Measurements from ENCODE around the gene RNASE13.

Gene RNASE13

DNA sequence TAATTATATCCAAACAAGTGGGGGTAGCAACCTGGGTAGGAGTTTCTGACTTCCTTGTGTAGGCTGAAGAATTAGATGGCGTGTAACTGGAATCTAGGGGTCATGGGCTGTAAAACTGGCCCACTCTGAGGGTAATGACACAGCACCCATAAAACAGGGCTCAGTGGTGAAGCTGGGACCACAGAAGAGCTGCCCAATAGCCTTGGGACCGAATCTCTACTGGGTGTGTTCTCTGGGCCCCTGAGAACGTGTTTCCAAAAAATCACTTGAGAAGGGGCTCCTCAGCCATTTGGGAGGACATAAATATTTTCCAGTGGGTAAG, 26.7 kb upstream of the RNASE13 start:
- TF ChIP-seq, protein P1, sequence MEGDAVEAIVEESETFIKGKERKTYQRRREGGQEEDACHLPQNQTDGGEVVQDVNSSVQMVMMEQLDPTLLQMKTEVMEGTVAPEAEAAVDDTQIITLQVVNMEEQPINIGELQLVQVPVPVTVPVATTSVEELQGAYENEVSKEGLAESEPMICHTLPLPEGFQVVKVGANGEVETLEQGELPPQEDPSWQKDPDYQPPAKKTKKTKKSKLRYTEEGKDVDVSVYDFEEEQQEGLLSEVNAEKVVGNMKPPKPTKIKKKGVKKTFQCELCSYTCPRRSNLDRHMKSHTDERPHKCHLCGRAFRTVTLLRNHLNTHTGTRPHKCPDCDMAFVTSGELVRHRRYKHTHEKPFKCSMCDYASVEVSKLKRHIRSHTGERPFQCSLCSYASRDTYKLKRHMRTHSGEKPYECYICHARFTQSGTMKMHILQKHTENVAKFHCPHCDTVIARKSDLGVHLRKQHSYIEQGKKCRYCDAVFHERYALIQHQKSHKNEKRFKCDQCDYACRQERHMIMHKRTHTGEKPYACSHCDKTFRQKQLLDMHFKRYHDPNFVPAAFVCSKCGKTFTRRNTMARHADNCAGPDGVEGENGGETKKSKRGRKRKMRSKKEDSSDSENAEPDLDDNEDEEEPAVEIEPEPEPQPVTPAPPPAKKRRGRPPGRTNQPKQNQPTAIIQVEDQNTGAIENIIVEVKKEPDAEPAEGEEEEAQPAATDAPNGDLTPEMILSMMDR (conservative IDR thresholded peaks at IDR 0.05; ENCODE audit: low read length): no peak
- H3K4me3 ChIP-seq (ENCODE audit: low read length): no peak overlapping the region
- no peak for DNase-seq (ENCODE audit: low read depth)

DNA sequence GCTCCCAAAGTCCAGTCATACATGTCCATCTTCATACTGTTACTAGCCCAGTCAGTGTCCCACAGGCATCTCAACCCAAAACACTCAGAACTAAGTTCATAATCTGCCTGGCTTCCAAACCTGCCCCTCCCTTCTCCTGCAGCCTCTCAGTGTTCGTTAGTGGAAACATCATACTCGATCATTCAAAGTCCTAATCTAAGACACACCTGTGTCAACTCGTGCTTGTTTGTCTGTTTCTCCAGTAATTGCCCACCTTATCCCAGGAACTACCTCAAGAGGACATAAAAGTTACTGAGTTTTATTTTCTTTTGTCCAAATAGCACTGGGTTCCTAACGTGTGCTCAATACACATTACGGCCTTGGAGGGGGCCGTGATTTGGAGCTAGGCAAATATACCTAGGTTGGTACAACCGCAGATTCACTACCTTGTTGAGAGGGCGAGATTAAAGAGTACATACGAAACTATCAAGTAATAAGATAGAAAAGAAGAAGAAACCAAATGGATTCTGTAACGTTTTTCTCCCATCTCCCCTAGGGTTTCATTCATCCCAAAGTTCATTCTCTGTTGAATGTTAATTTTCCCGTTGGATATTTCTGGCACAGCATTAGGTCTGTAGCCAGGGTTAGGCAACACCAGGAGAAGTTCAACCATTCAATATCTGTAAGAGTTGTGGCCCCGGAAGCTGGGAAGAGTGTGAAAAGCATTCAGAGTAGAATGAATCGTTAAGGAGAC, 26.2 kb upstream of the RNASE13 start:
- TF ChIP-seq, protein P1 (conservative IDR thresholded peaks at IDR 0.05; ENCODE audit: low read length): no peak
- H3K4me3 ChIP-seq (ENCODE audit: low read length): no peak overlapping the region
- DNase-seq (ENCODE audit: low read depth): no peak

DNA sequence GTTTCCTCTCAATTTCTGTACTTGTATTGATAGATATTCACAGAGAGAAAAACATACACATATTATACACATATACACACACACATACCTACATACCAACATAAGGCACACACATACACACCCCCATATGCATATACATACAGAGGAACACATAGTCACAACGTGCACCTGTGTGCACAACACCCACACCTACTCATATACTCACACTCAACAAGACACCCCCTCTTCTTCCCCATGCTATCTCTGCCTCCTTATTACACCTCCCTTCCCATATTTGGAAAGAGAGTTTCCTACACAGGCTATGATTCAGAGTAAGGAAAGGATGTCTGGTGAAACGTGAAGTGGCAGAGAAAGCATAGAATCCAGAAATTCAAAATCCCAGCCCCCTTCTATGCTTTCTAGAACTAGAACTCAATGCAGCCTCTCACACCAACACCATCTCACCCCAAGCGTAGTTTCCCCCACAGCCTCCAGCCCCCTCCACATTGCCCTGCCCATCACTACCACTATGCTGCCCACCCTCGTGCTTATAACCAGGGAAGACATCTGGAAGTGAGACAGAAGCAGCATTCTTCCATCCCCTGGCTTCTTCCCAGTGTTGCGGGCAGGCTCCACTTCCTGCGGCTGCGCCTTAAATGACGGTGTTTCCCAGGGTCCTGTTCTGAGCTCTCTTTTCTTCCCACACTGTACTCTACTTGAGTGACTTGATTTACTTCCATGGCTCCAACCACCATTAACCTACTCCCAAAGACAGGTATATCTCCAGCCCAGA, 25.4 kb upstream of the RNASE13 start:
- H3K4me3 ChIP-seq (ENCODE audit: low read length): no peak overlapping the region
- TF ChIP-seq, protein P1 (conservative IDR thresholded peaks at IDR 0.05; ENCODE audit: low read length): no peak
- peak; percentile 81 for DNase-seq (ENCODE audit: low read depth)

DNA sequence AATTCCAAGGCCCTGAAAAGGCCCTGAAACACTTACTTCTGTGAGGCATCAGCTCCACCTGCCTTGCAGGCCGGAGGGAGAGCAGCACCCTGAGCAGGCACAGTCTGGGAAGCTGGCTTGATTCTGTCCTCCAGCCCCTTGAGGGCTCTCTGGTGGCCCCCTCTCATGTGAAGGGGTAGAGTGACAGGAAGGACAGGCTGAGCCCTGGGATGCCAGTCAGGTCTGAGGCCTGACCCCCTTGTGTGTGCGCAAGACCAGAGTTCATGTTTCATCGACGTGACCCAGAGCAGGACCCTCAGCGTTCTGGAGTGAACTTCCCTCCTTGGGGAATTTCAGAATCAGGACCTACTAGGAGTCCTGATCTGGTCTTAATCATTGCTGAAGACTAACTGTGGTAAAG, 24.3 kb upstream of the RNASE13 start:
- TF ChIP-seq, protein P1 (conservative IDR thresholded peaks at IDR 0.05; ENCODE audit: low read length): no peak
- DNase-seq (ENCODE audit: low read depth): no peak
- no peak overlapping the region for H3K4me3 ChIP-seq (ENCODE audit: low read length)

DNA sequence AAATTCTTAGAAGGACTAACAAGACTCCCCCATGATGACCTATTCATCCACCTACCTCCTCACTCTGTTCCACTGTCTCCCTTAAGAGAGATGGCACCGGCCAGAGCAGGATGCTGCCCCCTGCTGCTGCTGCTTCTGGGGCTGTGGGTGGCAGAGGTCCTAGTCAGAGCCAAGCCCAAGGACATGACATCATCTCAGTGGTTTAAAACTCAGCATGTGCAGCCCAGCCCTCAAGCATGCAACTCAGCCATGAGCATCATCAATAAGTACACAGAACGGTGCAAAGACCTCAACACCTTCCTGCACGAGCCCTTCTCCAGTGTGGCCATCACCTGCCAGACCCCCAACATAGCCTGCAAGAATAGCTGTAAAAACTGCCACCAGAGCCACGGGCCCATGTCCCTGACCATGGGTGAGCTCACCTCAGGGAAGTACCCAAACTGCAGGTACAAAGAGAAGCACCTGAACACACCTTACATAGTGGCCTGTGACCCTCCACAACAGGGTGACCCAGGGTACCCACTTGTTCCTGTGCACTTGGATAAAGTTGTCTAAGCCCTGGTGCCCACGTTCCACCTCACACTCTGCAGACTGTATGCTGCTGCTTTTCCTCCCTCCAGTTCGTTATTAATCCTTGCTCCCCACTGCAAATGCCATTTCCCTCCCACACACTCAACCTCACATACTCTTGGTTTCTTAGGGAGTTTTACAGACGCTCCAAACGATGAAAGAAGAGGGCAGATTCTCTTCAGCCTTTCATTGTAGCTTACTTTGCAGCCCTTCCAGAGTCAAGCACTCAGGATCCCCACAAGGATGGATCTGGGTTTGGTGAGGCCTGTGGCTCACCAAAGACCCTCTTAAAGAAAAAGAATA, 23.4 kb upstream of the RNASE13 start, which contains the start of gene RNASE8:
Gene RNASE8, plus strand, starts transcription at position 20 of the 873 bp plus-strand sequence. Its CDS starts 71 bp downstream, at position 91.
- DNase-seq (ENCODE audit: low read depth): peak; percentile 49
- H3K4me3 ChIP-seq (ENCODE audit: low read length): no peak within 1 kb of the TSS
- TF ChIP-seq, protein P1 (conservative IDR thresholded peaks at IDR 0.05; ENCODE audit: low read length): peak; percentile 25

DNA sequence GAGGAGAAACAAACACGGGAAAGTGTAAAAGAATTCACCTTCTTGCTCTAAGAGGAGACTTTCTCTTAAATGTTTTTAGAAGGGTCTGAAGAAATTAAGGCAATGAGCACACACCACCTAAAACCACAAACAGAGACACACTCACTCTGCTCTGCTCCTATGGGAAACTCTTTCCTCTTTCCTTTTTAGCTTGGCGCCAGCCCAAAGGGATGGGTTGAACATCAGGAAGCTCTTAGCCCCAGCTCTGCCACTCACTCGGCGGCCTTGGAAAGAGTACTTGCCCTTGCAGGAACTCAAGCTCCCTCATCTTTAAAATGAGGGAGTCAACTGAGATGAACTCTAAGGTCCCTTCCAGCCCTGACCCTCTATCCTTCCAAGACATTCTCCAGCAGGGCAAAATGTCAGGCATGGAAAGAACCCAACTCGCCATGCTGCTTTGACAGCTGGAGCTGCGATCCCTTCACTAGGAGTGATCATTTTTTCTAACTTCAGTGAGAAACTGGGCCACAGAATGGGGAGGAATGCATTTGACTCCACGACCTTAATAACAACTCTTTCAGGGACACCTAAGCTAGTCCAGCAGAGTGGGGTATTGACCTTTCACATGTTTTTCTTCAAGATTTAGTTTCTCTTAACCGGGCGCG, 22.0 kb upstream of the RNASE13 start:
- TF ChIP-seq, protein P1 (conservative IDR thresholded peaks at IDR 0.05; ENCODE audit: low read length): no peak
- H3K4me3 ChIP-seq (ENCODE audit: low read length): no peak overlapping the region
- DNase-seq (ENCODE audit: low read depth): peak; percentile 84

Measured in AG10803 (cell line).